SK-N-SH (cell line): Measurements from ENCODE around the gene PLD2. TPM values are rescaled to one million over a fixed set of nuclear protein-coding genes. Genes with fewer than 3 reads are reported as not detected.

Source experiments
- CTCF ChIA-PET: fragments of 300-600, 350-600 bp; formaldehyde crosslinking; extraction: SDS; loops from one replicate; lab custom pipeline; 2021; lab: Yijun Ruan, JAX
- POLR2A ChIA-PET: fragments of 350-600 bp; sonication (Branson Sonifier 250); formaldehyde crosslinking; extraction: SDS; loops from one replicate; lab custom pipeline; 2020; ENCODE audit warnings: antibody characterized with exemption, inconsistent platforms; lab: Yijun Ruan, JAX
- DNase-seq: peaks from one replicate; pipeline ENCODE4 v3.0.0; 2012
- H2AFZ ChIP-seq: fragments of 200-600 bp; sonication (generic); 2 replicates; pipeline ENCODE4 v1.8.1; 2016; ENCODE audit warnings: antibody characterized with exemption, mild to moderate bottlenecking, low read depth
- H3F3A ChIP-seq: fragments of 200-600 bp; sonication (generic); replicated peaks from 2 replicates; pipeline ENCODE3; 2016; ENCODE audit warnings: antibody characterized with exemption, mild to moderate bottlenecking; ENCODE audit not compliant: insufficient read depth
- H3K27ac ChIP-seq, 2 experiments: fragments of 200-500 bp in 1 of 2; fragments of 200-600 bp in 1 of 2; sonication (Bioruptor generic) in 1 of 2; sonication (generic), shearing (Covaris generic) in 1 of 2; 2 replicates each; pipeline versions ENCODE4 v1.5.1 to v1.6.1; 2014 to 2016; ENCODE audit warnings: low read depth in 2 of 2, inconsistent platforms in 1 of 2, low read length in 1 of 2, mild to moderate bottlenecking in 1 of 2, mixed read lengths in 1 of 2
- H3K27me3 ChIP-seq: fragments of 200-600 bp; sonication (generic), shearing (Covaris generic); 2 replicates; pipeline ENCODE4 v1.6.1; 2016; ENCODE audit warnings: mixed run types; ENCODE audit not compliant: insufficient read depth
- H3K36me3 ChIP-seq, 2 experiments: fragments of 200-500 bp in 1 of 2; fragments of 200-600 bp in 1 of 2; sonication (Bioruptor generic) in 1 of 2; sonication (generic) in 1 of 2; replicated peaks in 1 of 2; 2 replicates each; pipeline versions ENCODE3 to v1.5.1; 2014 to 2016; ENCODE audit warnings: low read length in 1 of 2, mild to moderate bottlenecking in 1 of 2; ENCODE audit not compliant: insufficient read depth in 2 of 2, control insufficient read depth in 1 of 2
- H3K4me1 ChIP-seq, 2 experiments: fragments of 200-500 bp in 1 of 2; fragments of 200-600 bp in 1 of 2; sonication (Bioruptor generic) in 1 of 2; sonication (generic), shearing (Covaris generic) in 1 of 2; 2 replicates each; pipeline versions ENCODE4 v1.5.1 to v1.6.1; 2014 to 2016; ENCODE audit warnings: low read depth in 1 of 2, low read length in 1 of 2, mixed run types in 1 of 2; ENCODE audit not compliant: insufficient read depth in 2 of 2, control insufficient read depth in 1 of 2
- H3K4me2 ChIP-seq: fragments of 200-600 bp; sonication (generic), shearing (Covaris generic); 2 replicates; pipeline ENCODE4 v1.6.1; 2017; ENCODE audit warnings: mixed run types
- H3K4me3 ChIP-seq, 2 experiments: fragments of 200-500 bp in 1 of 2; fragments of 200-600 bp in 1 of 2; sonication (Bioruptor generic) in 1 of 2; sonication (generic), shearing (Covaris generic) in 1 of 2; 2 replicates each; pipeline versions ENCODE4 v1.5.1 to v1.8.1; 2014 to 2016; ENCODE audit warnings: low read depth in 2 of 2, inconsistent platforms in 1 of 2, low read length in 1 of 2, mild to moderate bottlenecking in 1 of 2, mixed read lengths in 1 of 2, moderate library complexity in 1 of 2
- H3K79me2 ChIP-seq: fragments of 200-600 bp; sonication (generic); 2 replicates; pipeline ENCODE4 v1.8.1; 2017; ENCODE audit warnings: mild to moderate bottlenecking; ENCODE audit not compliant: insufficient read depth
- H3K9ac ChIP-seq: fragments of 200-600 bp; sonication (generic); 2 replicates; pipeline ENCODE4 v1.6.1; 2017; ENCODE audit warnings: mixed run types
- H3K9me2 ChIP-seq: fragments of 200-600 bp; sonication (generic); 2 replicates; pipeline ENCODE4 v1.6.1; 2017; ENCODE audit warnings: mixed run types
- H3K9me3 ChIP-seq: fragments of 200-600 bp; sonication (generic); 2 replicates; pipeline ENCODE4 v1.6.1; 2017; ENCODE audit warnings: mixed run types, mild to moderate bottlenecking, moderate library complexity
- H4K20me1 ChIP-seq: fragments of 200-600 bp; sonication (generic); 2 replicates; pipeline ENCODE4 v1.6.1; 2017; ENCODE audit warnings: mild to moderate bottlenecking, mixed run types; ENCODE audit not compliant: insufficient read depth
- CHD2 ChIP-seq: fragments of 150-350 bp; IDR thresholded peaks from 2 replicates; pipeline ENCODE4 v1.6.1; 2018; ENCODE audit warnings: low read length; ENCODE audit not compliant: partially characterized antibody
- CTCF ChIP-seq: fragments of 200-600 bp; sonication (generic); IDR thresholded peaks from 2 replicates; pipeline ENCODE4 v1.6.1; 2017; ENCODE audit warnings: antibody characterized with exemption, mild to moderate bottlenecking, moderate library complexity
- ELF1 ChIP-seq: IDR thresholded peaks from 2 replicates; pipeline ENCODE4 v1.4.0; 2012
- EZH2phosphoT487 ChIP-seq: fragments of 200-600 bp; sonication (generic); IDR thresholded peaks from 2 replicates; pipeline ENCODE4 v1.6.1; 2017; ENCODE audit warnings: low read depth, mixed run types, mild to moderate bottlenecking, antibody characterized with exemption, moderate library complexity, borderline replicate concordance
- FOXJ3 ChIP-seq: sonication (generic); formaldehyde crosslinking; IDR thresholded peaks from 2 replicates; pipeline ENCODE4 v1.5.1; 2020; ENCODE audit warnings: mild to moderate bottlenecking, missing genetic modification reagents
- FOXM1 ChIP-seq: IDR thresholded peaks from 2 replicates; pipeline ENCODE4 v1.4.0; 2012; ENCODE audit warnings: low read depth, mild to moderate bottlenecking
- IRF3 ChIP-seq: fragments of 150-350 bp; IDR thresholded peaks from 2 replicates; pipeline ENCODE4 v1.6.1; 2016; ENCODE audit warnings: mild to moderate bottlenecking, low read depth, low read length
- MAX ChIP-seq: IDR thresholded peaks from 2 replicates; pipeline ENCODE4 v1.4.0; 2012; ENCODE audit warnings: low read depth
- MXI1 ChIP-seq: IDR thresholded peaks from 2 replicates; pipeline ENCODE4 v1.6.1; 2012; ENCODE audit warnings: mild to moderate bottlenecking, low read depth, low read length, improper control_type of control experiment
- NFIC ChIP-seq: IDR thresholded peaks from 2 replicates; pipeline ENCODE4 v1.4.0; 2012; ENCODE audit warnings: borderline replicate concordance
- NRF1 ChIP-seq: IDR thresholded peaks from 2 replicates; pipeline ENCODE4 v1.6.1; 2012; ENCODE audit warnings: low read depth, mild to moderate bottlenecking, low read length
- POLR2AphosphoS5 ChIP-seq: IDR thresholded peaks from 2 replicates; pipeline ENCODE4 v1.6.1; 2012; ENCODE audit warnings: low read depth, low read length
- RAD21 ChIP-seq: IDR thresholded peaks from 2 replicates; pipeline ENCODE4 v1.6.1; 2012; ENCODE audit warnings: mild to moderate bottlenecking, low read length
- REST ChIP-seq: IDR thresholded peaks from 2 replicates; pipeline ENCODE4 v1.6.1; 2012; ENCODE audit warnings: mild to moderate bottlenecking, low read depth, low read length, moderate library complexity
- SIN3A ChIP-seq: IDR thresholded peaks from 2 replicates; pipeline ENCODE4 v1.6.1; 2012; ENCODE audit warnings: low read depth, mild to moderate bottlenecking, low read length, moderate library complexity, borderline replicate concordance
- TEAD4 ChIP-seq: IDR thresholded peaks from 2 replicates; pipeline ENCODE4 v1.4.0; 2012; ENCODE audit warnings: mild to moderate bottlenecking, borderline replicate concordance; ENCODE audit not compliant: insufficient read depth
- USF1 ChIP-seq: IDR thresholded peaks from 2 replicates; pipeline ENCODE4 v1.4.0; 2012; ENCODE audit warnings: low read depth, borderline replicate concordance
- YY1 ChIP-seq: IDR thresholded peaks from 2 replicates; pipeline ENCODE4 v1.4.0; 2012; ENCODE audit warnings: low read depth, mild to moderate bottlenecking
- ZBTB33 ChIP-seq: IDR thresholded peaks from 2 replicates; pipeline ENCODE4 v1.4.0; 2012; ENCODE audit warnings: low read depth, borderline replicate concordance
- WGBS: methylation state at CpG from one replicate; pipeline ENCODE4 v1.1.6; 2017; ENCODE audit warnings: low lambda C conversion rate; 5-methylcytosine and 5-hydroxymethylcytosine counted together
- polyA plus RNA-seq, 3 experiments: library from polyadenylated mRNA; depleted of rRNA; stranded (reverse); fragments of >200 nt; gene quantifications; 2 replicates each; pipeline ENCODE4 v1.2.3, GENCODE V29; 2012

The PLD2 gene
- polyA plus RNA-seq, 1 of the 3 experiments (the other 2 are of a cell fraction) = 42.5 TPM

GRCh38 chr17:4833178-4833940, 26.4 kb downstream of the PLD2 start, which contains the start of gene MINK1:
Gene MINK1 (plus strand): TSS chr17:4833340. CDS start chr17:4833584, 244 bp downstream.
- ChIA-PET CTCF (interaction anchor here (1.1 to 1.5 kb wide), 2 partner anchors 34 to 48 kb away, joined by 3 to 6 read pairs; no protein-coding TSS in a partner anchor), POLR2A (interaction anchor here (0.8 kb wide), 1 partner anchor 44 kb away, joined by 3 read pairs; no protein-coding TSS in a partner anchor)
- peaks cover 0 to 9% of the 10 kb centered on the region in 2 experiments for H3K36me3 ChIP-seq
- H3K27ac ChIP-seq = peak within 1 kb of the TSS; percentile 89 to 91
- H2AFZ ChIP-seq = peak within 1 kb of the TSS; percentile 93
- peaks cover 3% of the 10 kb centered on the region for H3F3A ChIP-seq
- H3K9ac ChIP-seq = peak within 1 kb of the TSS; percentile 76
- H3K9me2 ChIP-seq = no peaks in the 10 kb centered on the region
- H3K4me2 ChIP-seq = peak within 1 kb of the TSS; percentile 86
- H3K9me3 ChIP-seq = no peaks in the 10 kb centered on the region
- 1% methylated on average over 35 of the region's 91 CpGs for WGBS
- H3K4me1 ChIP-seq = peaks cover 4 to 27% of the 10 kb centered on the region in 2 experiments; a peak in 3 of 4 replicates
- peak; percentile 100 for DNase-seq
- TF ChIP-seq RAD21 (no peak), FOXM1 (no peak), POLR2AphosphoS5 (peak; percentile 46; the same call in 1 of the 2 replicates), YY1 (no peak; the same call in 1 of the 2 replicates), NFIC (no peak), ZBTB33 (peak; percentile 71; the same call in 1 of the 2 replicates), TEAD4 (no peak), FOXJ3 (CRISPR knock-in tag) (no peak), NRF1 (peak; percentile 96), CTCF (no peak), USF1 (0 out of 2 replicates have a peak, but pooled peaks have one; percentile 7), EZH2phosphoT487 (no peak), CHD2 (peak; percentile 92), MXI1 (peak; percentile 62; the same call in 1 of the 2 replicates), ELF1 (no peak), MAX (no peak; the same call in 1 of the 2 replicates), SIN3A (peak; percentile 43; the same call in 1 of the 2 replicates), REST (no peak), IRF3 (no peak)
- H3K4me3 ChIP-seq = peak within 1 kb of the TSS; percentile 95 to 97
- H4K20me1 ChIP-seq = 0 out of 2 replicates have a peak, but pooled peaks cover 21% of the 10 kb centered on the region
- H3K27me3 ChIP-seq = no peaks in the 10 kb centered on the region
- peaks cover 50% of the 10 kb centered on the region for H3K79me2 ChIP-seq
